Measurements from ENCODE around the gene HYAL2. TPM values are rescaled to one million over a fixed set of nuclear protein-coding genes. Genes with fewer than 3 reads are reported as not detected.

The HYAL2 gene
- total RNA-seq, 1 donor from 2014 or later, result 123 TPM

GRCh38 chr3:50278123-50278879 lies 44.2 kb downstream of the HYAL2 start:
- no peak for TF ChIP-seq CTCF (conservative IDR thresholded peaks at IDR 0.05; ENCODE audit: low read depth, low read length)
- no peak for DNase-seq (ENCODE audit: low read depth)
- no peak overlapping the region for H3K4me3 ChIP-seq (ENCODE audit: low read depth, low read length)

GRCh38 chr3:50276762-50277101 lies 45.8 kb downstream of the HYAL2 start:
- no peak overlapping the region for H3K4me3 ChIP-seq (ENCODE audit: low read depth, low read length)
- no peak for TF ChIP-seq CTCF (conservative IDR thresholded peaks at IDR 0.05; ENCODE audit: low read depth, low read length)

GRCh38 chr3:50275996-50276761 lies 46.4 kb downstream of the HYAL2 start:
- H3K4me3 ChIP-seq (ENCODE audit: low read depth, low read length), result no peak overlapping the region
- DNase-seq (ENCODE audit: low read depth), result no peak
- no peak for TF ChIP-seq CTCF (conservative IDR thresholded peaks at IDR 0.05; ENCODE audit: low read depth, low read length)

More at GRCh38 chr3:50276762-50277101, 45.8 kb downstream of the HYAL2 start:
- no peak for DNase-seq (ENCODE audit: low read depth)

- no peak for DNase-seq (ENCODE audit: low read depth)
- TF ChIP-seq CTCF (conservative IDR thresholded peaks at IDR 0.05; ENCODE audit: low read depth, low read length), result no peak
- H3K4me3 ChIP-seq (ENCODE audit: low read depth, low read length), result no peak overlapping the region
These were observed 47.2 kb downstream of the HYAL2 start for GRCh38 chr3:50275141-50275995.

GRCh38 chr3:50274371-50275104 lies 48.0 kb downstream of the HYAL2 start:
- TF ChIP-seq CTCF (conservative IDR thresholded peaks at IDR 0.05; ENCODE audit: low read depth, low read length), result peak; percentile 80
- DNase-seq (ENCODE audit: low read depth), result no peak
- H3K4me3 ChIP-seq (ENCODE audit: low read depth, low read length), result no peak overlapping the region

GRCh38 chr3:50273689-50274065 lies 48.9 kb downstream of the HYAL2 start:
- no peak for TF ChIP-seq CTCF (conservative IDR thresholded peaks at IDR 0.05; ENCODE audit: low read depth, low read length)
- no peak overlapping the region for H3K4me3 ChIP-seq (ENCODE audit: low read depth, low read length)

More at GRCh38 chr3:50273689-50274065, 48.9 kb downstream of the HYAL2 start:
- DNase-seq (ENCODE audit: low read depth), result no peak
